Activated CD4-positive, alpha-beta T cell treated with anti-CD3 and anti-CD28 coated beads for 36 hours (primary cell): ENCODE data around the gene TSPAN31. TPM values are rescaled to one million over a fixed set of nuclear protein-coding genes. Genes with fewer than 3 reads are reported as not detected.
A peak's percentile ranks its signal among the peaks of the same experiment; 100 is the strongest.
"Not testable (repeated sequence)": the region's sequence is repeated elsewhere in the genome, so short reads cannot be mapped to it uniquely, and the experiment has no call there.

Experiments used
- ATAC-seq: fragments of 200-7000 bp; cut with Tn5 transposase; one replicate; pipeline ENCODE4 v1.10.0; 2021; ENCODE audit warnings: mild to moderate bottlenecking, moderate library complexity
- CTCF ChIA-PET: fragments of 350-600 bp; sonication (Branson Sonifier 250); formaldehyde crosslinking; loops from one replicate; lab custom pipeline; 2021; ENCODE audit warnings: antibody characterized with exemption; lab: Charles Lee
- POLR2A ChIA-PET: fragments of 350-600 bp; sonication (Branson Sonifier 250); formaldehyde crosslinking; loops from one replicate; lab custom pipeline; 2021; ENCODE audit warnings: antibody characterized with exemption, inconsistent platforms; lab: Charles Lee
- DNase-seq: peaks from one replicate; pipeline ENCODE4 v3.0.0-alpha.2; 2020
- H3K27ac Mint-ChIP-seq: one replicate; pipeline ENCODE4 v1.8.0; 2021; ENCODE audit warnings: mixed read lengths
- H3K27me3 Mint-ChIP-seq: one replicate; pipeline ENCODE4 v1.8.0; 2021; ENCODE audit warnings: mixed read lengths
- H3K36me3 Mint-ChIP-seq: one replicate; pipeline ENCODE4 v1.8.0; 2021; ENCODE audit warnings: low read depth, mixed read lengths
- H3K4me1 Mint-ChIP-seq: one replicate; pipeline ENCODE4 v1.8.0; 2021; ENCODE audit warnings: mixed read lengths
- H3K4me3 Mint-ChIP-seq: one replicate; pipeline ENCODE4 v1.8.0; 2021; ENCODE audit warnings: mild to moderate bottlenecking, moderate library complexity, mixed read lengths
- H3K9me3 Mint-ChIP-seq: one replicate; pipeline ENCODE4 v1.8.0; 2021; ENCODE audit warnings: low read depth, mixed read lengths
- intact Hi-C, 2 experiments: fragments of 100-400 bp; cut with DNase I in 1 of 2; cut with micrococcal nuclease in 1 of 2; formaldehyde crosslinking; loops; one replicate each; pipeline versions ENCODE4 v1.14.2 to v1.15.1; 2022 to 2024; cut with DNase I, micrococcal nuclease
- total RNA-seq, 2 experiments: library from RNA; stranded (reverse); gene quantifications; one replicate each; pipeline ENCODE4 v1.2.3, GENCODE V29; 2021

Gene TSPAN31
- total RNA-seq, 2 experiments from 2014 or later = 13.6 to 15.9 TPM

DNA sequence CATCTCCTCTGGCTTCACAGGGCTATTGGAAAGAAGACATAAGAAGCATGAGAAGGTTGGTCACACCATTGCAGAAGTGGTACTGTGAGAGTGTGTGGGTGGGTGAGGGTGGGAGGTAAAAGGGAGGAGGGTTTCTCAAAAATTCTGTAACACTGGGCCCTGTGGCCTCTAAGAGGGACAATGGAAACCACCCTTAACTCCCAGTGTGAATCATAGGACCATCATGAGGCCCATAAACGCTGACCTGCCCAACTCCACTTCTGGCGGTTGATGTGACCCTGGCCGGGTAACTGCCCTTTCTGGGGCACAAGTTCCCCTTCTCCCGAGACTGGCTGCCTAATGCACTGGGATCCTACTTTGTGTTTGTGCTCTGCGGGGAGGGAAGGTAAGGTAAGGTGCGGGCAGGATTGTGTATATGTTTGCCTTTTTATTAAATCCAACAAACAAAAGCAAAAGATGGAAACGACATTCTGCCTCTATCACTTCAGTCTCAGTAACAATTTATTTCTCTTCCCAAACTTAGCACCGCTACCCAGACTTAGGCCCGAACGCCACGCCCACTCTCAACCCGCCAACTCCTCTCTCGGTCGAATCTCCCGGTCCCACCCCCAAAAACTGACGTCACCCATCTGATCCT is 26.5 kb downstream of the TSPAN31 start:
- H3K27me3 Mint-ChIP-seq = peaks cover 4% of the 10 kb centered on the region
- POLR2A ChIA-PET = interaction anchor here (0.6 to 1.6 kb wide), 3 partner anchors 8 to 19 kb away, joined by 3 to 5 read pairs (median 4); partner anchors contain the start of genes CDK4 and TSFM
- H3K27ac Mint-ChIP-seq = peak overlapping the region; percentile 98
- ATAC-seq (peak; percentile 77), DNase-seq (peak; percentile 95)
- intact Hi-C loops = loop anchor here in 1 of 2 experiments (2.0 kb wide), 1 partner anchor 15 kb away; no protein-coding TSS in a partner anchor
- no peaks in the 10 kb centered on the region for H3K9me3 Mint-ChIP-seq
- H3K36me3 Mint-ChIP-seq = peaks cover 44% of the 10 kb centered on the region
- H3K4me1 Mint-ChIP-seq = peaks cover 29% of the 10 kb centered on the region
- H3K4me3 Mint-ChIP-seq = peak overlapping the region; percentile 94
- CTCF ChIA-PET = interaction anchor here (0.9 to 1.7 kb wide), 3 partner anchors 12 to 15 kb away, joined by 6 to 11 read pairs (median 6); partner anchors contain the start of gene TSFM

DNA sequence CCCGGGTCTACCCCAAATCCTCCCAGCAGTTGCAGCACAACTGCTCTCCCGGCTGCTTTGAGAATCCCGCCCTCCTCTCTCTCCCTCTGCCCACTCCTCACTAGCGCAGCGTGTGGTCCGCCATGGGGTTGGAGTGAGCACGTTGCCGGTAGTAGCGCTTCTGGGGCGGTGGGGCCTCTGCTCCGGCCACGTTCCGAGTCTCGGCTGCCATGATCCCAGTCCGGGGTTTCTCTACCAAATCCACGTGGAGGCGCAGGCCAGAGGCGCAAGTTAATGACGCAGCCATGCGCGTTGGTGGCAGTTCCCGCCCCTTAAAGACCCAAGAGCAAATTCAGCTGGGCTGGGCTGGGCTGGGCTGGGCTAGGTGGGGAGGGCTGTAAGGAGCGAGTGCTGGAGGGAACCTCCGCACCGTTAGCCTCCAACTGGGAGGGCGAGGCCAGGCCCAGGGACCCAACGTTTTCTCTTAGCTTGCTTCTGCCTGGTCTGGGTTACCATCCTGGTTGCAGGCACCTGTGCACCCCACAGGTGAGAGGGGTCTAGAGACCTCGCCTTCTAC is 27.1 kb downstream of the TSPAN31 start, which contains the start of gene METTL1:
TSS of gene METTL1 (minus strand) at position 233 of the 556 bp plus-strand sequence. CDS start at position 211, 22 bp downstream.
- Mint-ChIP-seq H3K27ac (peak within 1 kb of the TSS; percentile 98), H3K27me3 (no peaks in the 10 kb centered on the region), H3K9me3 (no peaks in the 10 kb centered on the region), H3K36me3 (peaks cover 41% of the 10 kb centered on the region), H3K4me1 (peaks cover 23% of the 10 kb centered on the region), H3K4me3 (peak within 1 kb of the TSS; percentile 94)
- ChIA-PET CTCF (interaction anchor here (0.7 to 1.6 kb wide), 8 partner anchors 10 to 1915 kb away, joined by 3 to 11 read pairs (median 5); partner anchors contain the start of genes TSFM and TSPAN31), POLR2A (interaction anchor here (0.6 to 1.6 kb wide), 3 partner anchors 9 to 20 kb away, joined by 3 to 5 read pairs (median 4); partner anchors contain the start of genes CDK4 and TSFM)
- ATAC-seq = peak; percentile 89
- DNase-seq = peak; percentile 97
- intact Hi-C loops = loop anchor here (1.0 to 2.0 kb wide), 5 partner anchors 10 to 127 kb away; partner anchors contain the start of genes CDK4 (in 2 of the 2) and TSFM (in 2 of the 2)

DNA sequence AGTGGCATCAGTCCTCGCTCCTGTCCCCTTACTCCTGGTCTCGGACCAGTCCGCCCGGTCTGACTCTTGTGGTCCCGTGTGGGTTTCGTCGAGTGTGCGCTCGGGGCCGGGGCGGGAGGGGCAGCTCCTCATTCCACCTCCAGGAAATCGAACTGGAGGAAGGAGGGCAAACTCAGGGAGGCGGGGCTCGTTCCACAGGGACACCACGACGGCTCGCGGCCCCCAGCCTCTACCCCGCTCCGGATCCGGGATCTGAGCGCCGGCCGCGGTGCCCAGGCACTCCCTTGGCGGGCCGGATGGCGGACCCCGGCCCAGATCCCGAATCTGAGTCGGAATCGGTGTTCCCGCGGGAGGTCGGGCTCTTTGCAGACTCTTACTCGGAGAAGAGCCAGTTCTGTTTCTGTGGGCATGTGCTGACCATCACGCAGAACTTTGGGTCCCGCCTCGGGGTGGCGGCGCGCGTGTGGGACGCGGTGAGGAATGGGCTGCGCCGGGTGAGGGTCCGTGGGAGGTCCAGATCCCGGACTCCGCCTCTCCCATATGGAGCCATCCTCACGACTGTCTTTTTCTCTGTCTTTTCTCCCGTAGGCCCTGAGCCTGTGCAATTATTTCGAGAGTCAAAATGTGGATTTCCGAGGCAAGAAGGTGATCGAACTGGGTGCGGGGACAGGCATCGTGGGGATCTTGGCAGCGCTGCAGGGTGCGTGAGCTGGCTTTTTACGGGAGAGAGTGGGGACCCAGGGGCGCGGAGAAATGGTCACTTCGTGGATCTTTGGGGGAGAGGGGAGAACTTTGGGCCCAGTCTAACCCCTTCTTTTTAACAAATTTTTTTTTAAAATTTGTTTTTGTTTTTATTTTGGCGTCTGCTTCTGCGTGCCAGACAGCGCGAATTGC is 27.8 kb downstream of the TSPAN31 start, which contains the start of gene EEF1AKMT3:
TSS of gene EEF1AKMT3 (plus strand) at position 186 of the 894 bp plus-strand sequence. CDS start at position 297, 111 bp downstream.
- H3K4me3 Mint-ChIP-seq = peak within 1 kb of the TSS; percentile 94
- ChIA-PET POLR2A (interaction anchor here (0.6 to 1.6 kb wide), 3 partner anchors 9 to 21 kb away, joined by 3 to 5 read pairs (median 4); partner anchors contain the start of genes CDK4 and TSFM), CTCF (interaction anchor here (0.7 to 1.6 kb wide), 8 partner anchors 9 to 1914 kb away, joined by 3 to 11 read pairs (median 5); partner anchors contain the start of genes TSFM and TSPAN31)
- peak; percentile 22 for ATAC-seq
- peak; percentile 62 for DNase-seq
- H3K27me3 Mint-ChIP-seq = no peaks in the 10 kb centered on the region
- H3K4me1 Mint-ChIP-seq = peaks cover 22% of the 10 kb centered on the region
- intact Hi-C loops = loop anchor here (1.0 to 2.0 kb wide), 4 partner anchors 10 to 126 kb away; partner anchors contain the start of genes CDK4 (in 2 of the 2) and TSFM (in 2 of the 2)
- H3K27ac Mint-ChIP-seq = peak within 1 kb of the TSS; percentile 98
- no peaks in the 10 kb centered on the region for H3K9me3 Mint-ChIP-seq
- H3K36me3 Mint-ChIP-seq = peaks cover 43% of the 10 kb centered on the region

DNA sequence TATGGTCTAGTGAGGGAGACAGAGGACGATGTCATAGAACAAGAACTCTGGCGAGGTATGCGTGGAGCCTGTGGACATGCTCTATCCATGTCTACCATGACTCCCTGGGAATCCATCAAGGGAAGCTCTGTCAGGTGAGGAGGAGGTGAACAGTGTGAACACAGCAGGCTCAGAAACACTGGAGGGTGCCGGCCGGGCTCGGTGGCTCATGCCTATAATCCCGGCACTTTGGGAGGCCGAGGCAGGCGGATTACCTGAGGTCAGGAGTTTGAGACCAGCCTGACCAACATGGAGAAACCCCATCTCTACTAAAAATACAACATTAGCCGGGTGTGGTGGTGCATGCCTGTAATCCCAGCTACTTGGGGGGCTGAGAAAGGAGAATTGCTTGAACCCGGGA is 29.8 kb downstream of the TSPAN31 start:
- POLR2A ChIA-PET = interaction anchor here (0.6 kb wide), 2 partner anchors 9 to 167 kb away, joined by 3 to 4 read pairs; no protein-coding TSS in a partner anchor
- Mint-ChIP-seq H3K4me1 (peaks cover 24% of the 10 kb centered on the region), H3K36me3 (peaks cover 29% of the 10 kb centered on the region)
- H3K9me3 Mint-ChIP-seq, H3K27me3 Mint-ChIP-seq, H3K4me3 Mint-ChIP-seq, ATAC-seq, intact Hi-C loops, H3K27ac Mint-ChIP-seq, DNase-seq: not testable (repeated sequence)
- CTCF ChIA-PET = interaction anchor here (0.5 to 1.5 kb wide), 4 partner anchors 8 to 70 kb away, joined by 3 to 5 read pairs (median 4); partner anchors contain the start of gene CYP27B1

DNA sequence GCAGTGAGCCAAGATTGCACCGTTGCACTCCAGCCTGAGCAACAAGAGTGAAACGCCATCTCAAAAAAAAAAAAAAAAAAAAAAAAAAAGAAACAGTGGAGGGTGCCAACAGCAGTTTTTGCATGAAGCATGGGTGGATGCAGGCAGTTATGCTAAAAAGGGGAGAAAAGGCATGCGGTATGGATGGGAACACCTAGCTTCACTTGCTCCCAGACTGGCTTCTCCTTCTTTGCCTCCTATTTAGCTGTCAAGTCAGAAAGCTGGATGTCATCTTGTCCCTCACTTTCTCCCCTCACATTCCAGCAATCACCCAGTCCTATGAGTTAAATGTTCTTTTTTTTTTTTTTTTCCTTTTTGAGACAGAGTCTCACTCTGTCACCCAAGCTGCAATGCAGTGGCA is 30.2 kb downstream of the TSPAN31 start:
- DNase-seq = no peak
- H3K36me3 Mint-ChIP-seq = peaks cover 25% of the 10 kb centered on the region
- H3K9me3 Mint-ChIP-seq = no peaks in the 10 kb centered on the region
- no peak overlapping the region for H3K27ac Mint-ChIP-seq
- no peak for ATAC-seq
- intact Hi-C loops = no loop called here
- no peaks in the 10 kb centered on the region for H3K27me3 Mint-ChIP-seq
- no peak overlapping the region for H3K4me3 Mint-ChIP-seq
- POLR2A ChIA-PET = interaction anchor here (0.6 kb wide), 2 partner anchors 9 to 167 kb away, joined by 3 to 4 read pairs; no protein-coding TSS in a partner anchor
- peaks cover 25% of the 10 kb centered on the region for H3K4me1 Mint-ChIP-seq
- CTCF ChIA-PET = interaction anchor here (0.5 to 1.5 kb wide), 5 partner anchors 8 to 69 kb away, joined by 3 to 5 read pairs (median 3); partner anchors contain the start of gene CYP27B1

DNA sequence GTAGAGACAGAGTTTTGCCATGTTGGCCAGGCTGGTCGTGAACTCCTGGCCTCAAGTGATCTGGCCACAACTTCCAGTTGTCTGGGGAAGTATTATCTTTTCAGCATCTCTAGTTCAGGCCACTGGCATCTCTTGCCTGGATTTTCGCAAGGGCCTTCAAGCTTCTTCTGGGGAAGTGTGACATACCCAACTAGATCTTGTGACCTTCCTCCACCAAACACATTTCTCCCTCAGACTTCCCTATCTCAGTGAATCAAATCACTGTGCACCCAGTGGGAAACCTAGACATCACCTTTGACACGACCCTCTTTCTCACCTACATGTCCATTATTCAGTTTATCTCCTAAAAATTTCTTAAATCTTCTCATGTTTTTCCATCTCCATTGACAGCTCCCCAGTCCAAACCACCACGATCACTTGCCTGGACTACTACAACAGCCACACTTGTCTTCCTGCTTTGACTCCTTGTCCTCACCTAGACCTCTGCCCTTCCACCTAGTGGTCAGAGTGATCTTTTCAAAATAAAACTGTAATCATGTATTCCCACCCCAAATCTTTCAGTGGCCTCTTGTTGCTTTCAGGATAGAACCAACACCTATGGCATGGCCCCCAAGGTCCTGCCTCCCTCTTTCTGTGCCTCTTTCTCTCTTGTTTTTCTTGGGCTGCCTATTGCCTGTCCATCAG is 30.9 kb downstream of the TSPAN31 start:
- ChIA-PET CTCF (interaction anchor here (0.8 to 1.5 kb wide), 5 partner anchors 16 to 22 kb away, joined by 3 to 5 read pairs (median 3); no protein-coding TSS in a partner anchor), POLR2A (interaction anchor here (0.6 kb wide), 1 partner anchor 10 kb away, joined by 3 read pairs; no protein-coding TSS in a partner anchor)
- Mint-ChIP-seq H3K27me3 (no peaks in the 10 kb centered on the region), H3K4me1 (peaks cover 26% of the 10 kb centered on the region), H3K36me3 (peaks cover 18% of the 10 kb centered on the region), H3K9me3 (no peaks in the 10 kb centered on the region), H3K4me3 (no peak overlapping the region), H3K27ac (no peak overlapping the region)
- DNase-seq (no peak), ATAC-seq (no peak)
- intact Hi-C loops = no loop called here

DNA sequence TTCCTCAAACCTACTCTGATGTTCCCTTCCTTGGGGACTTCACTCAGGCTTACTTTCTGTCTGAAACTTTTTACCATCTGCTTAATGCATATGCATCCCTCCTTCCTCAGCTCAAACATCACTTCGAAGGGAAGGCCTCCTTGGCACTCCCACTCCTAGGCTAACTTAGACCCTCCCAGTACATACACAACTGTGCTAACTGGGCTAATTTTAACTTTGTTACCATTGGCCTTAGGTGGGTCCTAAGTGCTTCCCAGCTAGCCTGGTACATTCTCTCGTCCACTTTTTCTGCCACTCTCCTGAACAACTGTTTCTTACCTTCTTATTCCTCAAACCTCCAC is 31.4 kb downstream of the TSPAN31 start:
- Mint-ChIP-seq H3K27ac (no peak overlapping the region), H3K4me3 (no peak overlapping the region), H3K4me1 (peaks cover 28% of the 10 kb centered on the region), H3K27me3 (no peaks in the 10 kb centered on the region), H3K9me3 (no peaks in the 10 kb centered on the region), H3K36me3 (peaks cover 16% of the 10 kb centered on the region)
- no peak for ATAC-seq
- ChIA-PET CTCF (interaction anchor here (1.2 to 1.5 kb wide), 2 partner anchors 16 to 18 kb away, joined by 3 to 4 read pairs; no protein-coding TSS in a partner anchor), POLR2A (no interaction called here)
- no peak for DNase-seq
- intact Hi-C loops = no loop called here

DNA sequence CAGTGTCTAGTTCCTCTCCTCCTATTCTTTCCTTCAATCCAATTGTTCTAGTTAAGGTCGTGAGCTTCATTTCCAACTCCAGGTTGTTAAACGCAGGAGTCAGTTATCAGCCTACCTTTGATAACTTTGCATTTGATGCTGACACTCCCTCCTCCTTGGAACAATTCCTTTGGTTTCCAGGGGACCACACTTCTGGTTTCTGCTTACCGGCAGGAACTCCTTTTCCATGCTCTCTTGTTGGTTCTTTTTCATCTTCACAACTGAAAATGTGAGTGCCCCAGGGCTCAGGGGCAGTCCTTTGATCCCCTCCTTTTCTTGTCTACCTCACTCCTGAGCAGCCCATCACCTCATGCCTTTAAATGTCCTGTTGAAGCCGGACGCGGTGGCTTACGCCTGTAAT is 32.5 kb downstream of the TSPAN31 start:
- H3K4me1 Mint-ChIP-seq = peaks cover 33% of the 10 kb centered on the region
- POLR2A ChIA-PET = interaction anchor here (0.7 kb wide), 1 partner anchor 17 kb away, joined by 7 read pairs; no protein-coding TSS in a partner anchor
- no peak overlapping the region for H3K27ac Mint-ChIP-seq
- H3K9me3 Mint-ChIP-seq = no peaks in the 10 kb centered on the region
- ATAC-seq (no peak), DNase-seq (no peak)
- no peaks in the 10 kb centered on the region for H3K27me3 Mint-ChIP-seq
- intact Hi-C loops = no loop called here
- CTCF ChIA-PET = interaction anchor here (0.6 to 2.7 kb wide), 4 partner anchors 11 to 127 kb away, joined by 3 to 15 read pairs (median 3); partner anchors contain the start of gene CYP27B1
- no peak overlapping the region for H3K4me3 Mint-ChIP-seq
- H3K36me3 Mint-ChIP-seq = peaks cover 16% of the 10 kb centered on the region

DNA sequence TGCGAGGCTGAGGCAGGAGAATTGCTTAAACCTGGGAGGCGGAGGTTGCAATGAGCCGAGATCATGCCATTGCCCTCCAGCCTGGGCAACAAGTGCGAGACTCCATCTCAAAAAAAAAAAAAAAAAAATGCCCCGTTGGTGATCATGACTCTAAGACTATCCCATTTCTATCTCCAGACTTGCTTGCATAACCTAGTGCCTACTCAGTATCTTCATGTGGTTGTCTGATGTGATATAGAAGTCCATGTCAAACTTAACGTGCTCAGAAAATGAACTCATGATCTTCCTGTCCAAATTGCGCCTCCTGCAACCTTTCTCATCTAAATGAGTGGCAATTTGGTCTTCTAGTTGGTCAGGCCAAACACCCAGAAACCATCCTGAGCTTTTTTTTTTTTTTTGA is 33.1 kb downstream of the TSPAN31 start:
- no peak overlapping the region for H3K4me3 Mint-ChIP-seq
- DNase-seq = no peak
- intact Hi-C loops = no loop called here
- peaks cover 36% of the 10 kb centered on the region for H3K4me1 Mint-ChIP-seq
- no peaks in the 10 kb centered on the region for H3K9me3 Mint-ChIP-seq
- no peaks in the 10 kb centered on the region for H3K27me3 Mint-ChIP-seq
- ChIA-PET POLR2A (interaction anchor here (0.7 kb wide), 1 partner anchor 18 kb away, joined by 7 read pairs; no protein-coding TSS in a partner anchor), CTCF (interaction anchor here (2.7 kb wide), 1 partner anchor 21 kb away, joined by 15 read pairs; no protein-coding TSS in a partner anchor)
- no peak for ATAC-seq
- peaks cover 18% of the 10 kb centered on the region for H3K36me3 Mint-ChIP-seq
- no peak overlapping the region for H3K27ac Mint-ChIP-seq
